GM21825 (cell line): Measurements from ENCODE around the gene FNIP2.
"Not testable (repeated sequence)": the region's sequence is repeated elsewhere in the genome, so short reads cannot be mapped to it uniquely, and the experiment has no call there.

Experiments used
- ATAC-seq: cut with Tn5 transposase; IDR thresholded peaks from one replicate; pipeline ENCODE4 v1.9.1; 2021; ENCODE audit warnings: mild to moderate bottlenecking, moderate library complexity; ENCODE audit not compliant: unreplicated experiment

The FNIP2 gene

DNA sequence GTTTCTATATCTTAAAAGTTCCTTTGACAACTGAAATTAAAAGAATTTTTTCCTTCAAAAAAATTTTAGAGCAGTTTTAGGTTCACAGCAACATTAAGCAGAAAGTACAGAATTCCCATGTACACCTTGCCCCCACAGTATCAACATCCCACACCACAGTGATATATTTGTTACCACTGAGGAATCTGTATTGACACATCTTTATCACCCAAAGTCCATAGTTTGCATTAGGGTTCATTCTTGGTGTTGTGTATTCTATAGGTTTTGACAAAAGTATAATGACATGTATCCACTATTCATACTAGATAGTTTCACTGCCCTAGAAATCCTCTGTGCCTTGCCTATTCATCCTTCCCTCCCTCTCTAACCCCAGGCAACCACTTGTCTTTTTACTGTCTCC is 43.7 kb downstream of the FNIP2 start:
- no peak for ATAC-seq

DNA sequence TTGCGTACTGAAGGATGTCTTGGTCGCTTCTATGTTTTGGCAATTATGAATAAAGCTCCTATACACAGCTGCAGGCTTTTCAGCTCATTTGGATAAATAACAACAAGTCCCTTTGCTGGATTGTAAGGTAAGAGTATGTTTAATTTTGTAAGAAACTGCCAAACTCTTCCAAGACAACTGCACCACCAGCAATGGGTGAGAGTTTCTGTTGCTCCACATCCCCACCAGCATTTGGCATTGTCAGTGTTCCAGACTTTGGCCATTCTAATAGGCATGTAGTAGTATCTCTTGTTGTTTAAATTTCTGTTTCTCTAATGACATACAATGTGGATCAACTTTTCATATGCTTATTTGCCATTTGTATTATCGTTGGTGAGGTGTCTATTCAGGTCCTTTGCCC is 44.3 kb downstream of the FNIP2 start:
- ATAC-seq, result no peak

DNA sequence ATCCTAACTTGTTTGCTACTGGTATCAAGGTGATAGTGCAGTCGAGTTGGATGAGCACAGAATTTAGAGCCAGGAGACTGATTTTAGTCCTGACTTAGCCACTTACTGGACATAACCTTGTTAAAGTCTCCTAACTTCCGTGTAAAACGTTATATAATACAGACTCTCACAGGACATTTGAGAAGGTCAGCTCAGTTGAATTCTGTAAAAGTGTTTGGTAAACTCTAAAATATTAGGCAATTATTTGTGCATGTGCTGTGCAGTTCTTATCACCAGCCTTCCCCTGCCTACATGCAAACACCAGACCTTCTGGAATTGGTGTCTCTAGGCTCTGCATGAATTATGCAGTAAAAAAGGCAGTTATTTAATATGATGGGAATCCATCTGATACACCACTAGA is 45.4 kb downstream of the FNIP2 start:
- ATAC-seq, result no peak

DNA sequence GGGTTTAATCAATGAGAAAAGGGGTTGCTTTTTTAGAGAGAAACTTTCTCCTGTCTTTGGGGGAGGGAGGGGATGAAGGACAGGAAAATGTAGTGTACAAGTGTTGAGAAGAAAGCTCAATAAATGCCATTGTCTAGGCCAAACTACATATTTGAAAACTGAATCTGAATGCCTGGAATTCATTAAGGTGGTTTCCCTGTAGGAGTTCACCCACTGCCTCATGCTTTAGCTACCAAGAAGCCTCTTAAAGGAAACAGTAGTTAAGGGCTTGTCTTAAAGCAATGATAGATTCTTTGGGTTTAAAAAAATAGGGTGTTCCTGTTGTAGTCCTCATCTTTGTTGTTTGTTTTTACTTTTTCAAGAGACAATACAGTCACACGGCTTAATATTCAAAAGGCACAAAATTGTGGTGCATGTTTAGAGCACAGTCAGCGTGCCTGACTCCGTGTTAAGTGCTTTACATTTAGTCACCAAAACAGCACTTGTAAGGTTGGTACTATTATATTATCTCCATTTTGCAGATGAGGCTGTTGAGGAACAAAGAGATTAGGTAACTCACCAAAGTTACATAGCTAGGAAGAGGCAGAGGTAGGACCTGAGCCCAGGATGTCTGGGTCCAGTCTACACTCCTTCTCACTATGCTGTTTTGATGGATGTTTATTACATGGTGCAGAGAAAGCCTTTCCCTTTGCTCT is 46.0 kb downstream of the FNIP2 start:
- no peak for ATAC-seq

DNA sequence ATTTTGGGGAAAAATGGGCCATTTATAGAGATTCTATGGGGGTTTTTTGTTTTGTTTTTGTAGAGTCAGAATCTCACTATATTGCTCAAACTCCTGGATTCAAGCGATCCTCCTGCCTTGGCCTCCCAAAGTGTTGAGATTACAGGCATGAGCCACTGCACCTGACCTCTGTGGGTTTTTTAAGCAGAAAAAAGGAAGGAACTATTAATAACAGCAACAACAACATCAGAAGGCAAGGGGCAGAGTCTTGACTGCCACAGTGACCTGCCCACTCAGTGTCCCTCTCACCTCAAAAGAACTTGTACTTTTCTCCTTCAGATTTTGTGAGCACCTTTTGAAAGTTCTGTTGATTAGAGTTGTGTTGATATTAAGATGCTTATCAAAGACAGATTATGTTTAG is 48.1 kb downstream of the FNIP2 start:
- no peak for ATAC-seq

- ATAC-seq, result peak; percentile 54
These were observed 48.9 kb downstream of the FNIP2 start for GRCh38 chr4:158817562-158818296.

- no peak for ATAC-seq
These were observed 49.8 kb downstream of the FNIP2 start for GRCh38 chr4:158818560-158819140.

GRCh38 chr4:158819942-158820786 is 51.3 kb downstream of the FNIP2 start:
- ATAC-seq, result no peak

GRCh38 chr4:158821228-158821971 is 52.6 kb downstream of the FNIP2 start:
- ATAC-seq, result peak; percentile 36

- no peak for ATAC-seq
These were observed 53.5 kb downstream of the FNIP2 start for GRCh38 chr4:158822348-158822747.

GRCh38 chr4:158823461-158823873 is 54.6 kb downstream of the FNIP2 start:
- ATAC-seq, result no peak

- ATAC-seq, result no peak
These were observed 55.8 kb downstream of the FNIP2 start for GRCh38 chr4:158824425-158825274.

- ATAC-seq, result no peak
These were observed 56.7 kb downstream of the FNIP2 start for GRCh38 chr4:158825433-158826036.

- ATAC-seq, result peak; percentile 73
These were observed 57.2 kb downstream of the FNIP2 start for GRCh38 chr4:158826057-158826456.

DNA sequence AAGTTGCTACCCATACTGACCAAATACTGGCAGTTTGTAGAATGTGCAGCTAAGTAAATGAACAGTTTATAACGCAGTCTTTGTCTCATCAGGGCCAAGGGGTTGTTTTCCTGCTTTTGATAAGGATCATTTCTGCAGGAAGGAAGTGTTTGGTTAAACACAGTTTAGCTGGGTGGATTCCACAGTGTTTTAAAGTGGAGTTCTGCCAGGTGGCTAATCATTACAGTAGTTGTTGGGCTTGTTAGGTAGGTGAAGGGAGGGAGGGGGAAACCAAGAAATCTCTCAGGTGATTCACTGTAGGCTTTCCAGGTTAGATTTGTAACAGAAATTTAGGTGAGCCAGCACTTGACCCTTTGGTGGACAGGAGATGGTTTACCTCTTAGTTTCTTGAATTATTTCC is 58.1 kb downstream of the FNIP2 start:
- peak; percentile 40 for ATAC-seq

DNA sequence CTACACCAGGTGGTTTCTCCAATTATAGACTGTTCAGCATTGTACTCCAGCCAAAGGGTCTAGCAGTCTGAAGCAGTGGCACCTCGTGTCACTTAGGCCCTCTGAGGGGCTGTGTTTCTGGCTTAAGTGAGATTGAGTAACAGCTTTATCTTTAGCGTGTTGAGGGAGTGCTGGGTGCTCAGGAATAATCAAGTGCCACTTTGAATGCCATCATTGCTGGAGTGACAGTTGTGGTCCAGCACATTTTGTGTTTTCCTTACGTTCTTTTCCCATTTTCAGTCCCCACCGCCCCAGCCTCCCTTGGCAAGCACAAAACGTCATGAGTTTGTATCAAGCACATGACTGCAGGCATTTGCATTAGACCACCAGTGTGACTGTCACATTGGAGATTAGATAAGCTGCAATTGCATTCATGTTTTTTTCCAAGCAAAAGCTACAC is 58.7 kb downstream of the FNIP2 start:
- no peak for ATAC-seq

DNA sequence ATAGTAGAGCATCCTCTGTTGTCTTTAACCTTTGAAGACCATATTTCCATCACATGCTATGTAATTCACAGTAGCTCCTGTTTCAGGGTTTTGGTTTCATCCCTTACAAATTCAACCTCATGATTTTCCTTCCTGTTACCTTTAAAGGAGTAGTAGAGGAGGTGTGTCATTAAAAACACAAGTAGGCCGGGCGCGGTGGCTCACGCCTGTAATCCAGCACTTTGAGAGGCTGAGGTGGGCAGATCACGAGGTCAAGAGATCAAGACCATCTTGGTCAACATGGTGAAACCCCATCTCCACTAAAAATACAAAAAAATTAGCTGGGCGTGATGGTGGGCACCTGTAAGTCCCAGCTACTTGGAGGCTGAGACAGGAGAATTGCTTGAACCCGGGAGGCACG is 59.3 kb downstream of the FNIP2 start:
- ATAC-seq, result not testable (repeated sequence)

GRCh38 chr4:158829254-158829653 is 60.4 kb downstream of the FNIP2 start:
- ATAC-seq, result no peak

- no peak for ATAC-seq
These were observed 64.8 kb downstream of the FNIP2 start for GRCh38 chr4:158833602-158834001.
